HG03103 (cell line): ENCODE measurements around the gene CYP1A2.
A peak's percentile ranks its signal among the peaks of the same experiment; 100 is the strongest.
"Not testable (repeated sequence)": the region's sequence is repeated elsewhere in the genome, so short reads cannot be mapped to it uniquely, and the experiment has no call there.

Experiments used
- ATAC-seq: cut with Tn5 transposase; IDR thresholded peaks from one replicate; pipeline ENCODE4 v1.9.1; 2021; ENCODE audit warnings: low read depth; ENCODE audit not compliant: unreplicated experiment

Gene CYP1A2

GRCh38 chr15:74775894-74776293, 27.2 kb downstream of the CYP1A2 start:
- ATAC-seq, result no peak

DNA sequence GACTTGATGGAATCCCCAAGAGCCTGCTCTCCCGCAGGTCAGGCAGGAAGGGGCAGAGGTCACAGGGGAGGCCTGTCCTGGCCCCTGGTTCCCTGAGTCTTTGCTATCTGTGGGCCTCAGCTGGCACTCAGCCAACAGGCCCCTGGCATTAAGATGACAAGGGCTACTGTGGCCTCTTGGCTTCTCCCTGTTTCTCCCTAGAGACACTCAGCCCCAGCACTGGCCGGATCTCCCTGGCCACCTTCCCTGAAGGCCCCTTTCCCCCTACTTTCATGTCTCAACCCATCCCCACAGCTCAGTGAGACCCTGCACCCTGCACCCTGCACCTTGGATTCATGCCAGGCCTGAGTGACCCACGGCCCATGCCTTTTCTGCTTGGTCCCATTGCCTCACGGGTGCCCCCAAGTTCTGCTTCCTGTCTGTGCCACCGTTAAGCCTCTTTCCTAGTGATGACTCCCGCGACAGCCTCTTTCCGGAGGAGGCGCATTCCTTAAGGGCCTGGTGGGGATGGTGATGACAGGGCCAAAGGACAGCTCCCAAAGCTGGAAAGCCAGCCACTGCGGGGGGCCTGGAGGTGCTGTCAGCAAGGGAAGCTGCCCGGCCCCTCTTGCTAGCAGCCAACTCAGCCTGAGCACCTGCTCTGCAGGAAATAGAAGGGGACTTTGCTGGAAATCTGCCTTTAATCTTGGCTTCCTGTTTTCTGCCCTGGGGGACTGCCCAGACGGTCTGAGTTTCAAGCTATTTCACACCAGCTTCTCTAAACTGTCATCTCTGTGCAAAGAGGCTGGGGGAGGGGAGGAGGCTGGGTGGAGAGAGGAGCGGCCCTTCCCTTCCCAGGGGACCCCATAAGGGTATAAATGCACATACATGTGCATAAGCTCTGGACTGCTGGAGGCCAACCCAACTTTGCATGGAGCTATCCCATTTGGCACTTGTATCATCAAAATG, 28.4 kb downstream of the CYP1A2 start:
- no peak for ATAC-seq

DNA sequence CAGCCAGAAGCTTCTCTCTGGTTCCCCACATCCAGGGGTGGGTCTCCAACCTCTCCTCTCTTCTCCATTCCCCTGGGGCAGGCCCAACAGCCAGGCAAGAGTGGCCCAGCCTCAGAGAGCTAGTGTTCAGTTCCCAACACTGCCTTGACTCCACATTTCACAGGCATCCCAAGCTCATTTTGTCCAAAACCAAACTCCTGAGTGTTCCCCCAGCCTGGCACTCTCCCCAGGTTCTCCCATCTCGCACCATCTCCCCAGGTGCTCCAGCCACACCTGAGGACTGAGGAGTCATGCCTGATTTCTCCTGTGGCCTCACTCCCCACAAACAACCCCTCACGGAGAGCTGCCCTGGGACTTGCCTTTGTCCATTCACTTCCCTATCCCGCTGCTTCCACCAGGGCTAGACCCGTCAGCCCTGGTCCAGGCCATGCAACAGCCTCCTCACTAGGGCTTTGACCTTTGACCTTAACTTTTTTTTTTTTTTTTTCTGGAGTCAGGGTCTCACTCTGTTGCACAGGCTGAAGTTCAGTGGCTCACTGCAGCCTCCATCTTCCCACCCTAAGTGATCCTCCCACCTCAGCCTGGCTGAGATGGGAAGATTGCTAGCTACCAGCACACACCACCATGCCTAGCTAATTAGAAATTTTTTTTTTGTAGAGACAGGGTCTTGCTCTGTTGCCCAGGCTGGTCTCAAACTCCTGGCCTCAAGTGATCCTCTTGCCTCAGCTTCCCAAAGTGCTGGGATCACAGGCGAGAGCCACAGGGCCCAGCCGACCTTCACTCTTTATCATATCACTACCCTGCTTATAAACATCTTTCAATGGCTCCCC, 29.3 kb downstream of the CYP1A2 start:
- ATAC-seq, result no peak

DNA sequence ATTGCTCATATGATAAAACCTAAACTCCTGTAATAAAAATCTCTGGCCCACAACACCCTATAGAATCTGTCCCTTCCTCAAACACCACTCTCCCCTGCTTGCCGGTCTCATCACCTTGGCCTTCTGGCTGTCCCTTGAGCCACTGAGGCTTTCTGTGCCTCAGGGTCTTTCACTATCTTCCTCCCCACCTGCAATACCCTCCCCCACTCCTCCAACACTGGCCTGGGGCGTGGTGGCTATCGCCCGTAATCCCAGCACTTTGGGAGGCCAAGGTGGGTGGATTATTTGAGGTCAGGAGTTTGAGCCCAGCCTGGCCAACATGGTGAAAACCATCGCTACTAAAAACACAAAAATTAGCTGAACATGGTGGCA, 29.9 kb downstream of the CYP1A2 start:
- ATAC-seq, result no peak

DNA sequence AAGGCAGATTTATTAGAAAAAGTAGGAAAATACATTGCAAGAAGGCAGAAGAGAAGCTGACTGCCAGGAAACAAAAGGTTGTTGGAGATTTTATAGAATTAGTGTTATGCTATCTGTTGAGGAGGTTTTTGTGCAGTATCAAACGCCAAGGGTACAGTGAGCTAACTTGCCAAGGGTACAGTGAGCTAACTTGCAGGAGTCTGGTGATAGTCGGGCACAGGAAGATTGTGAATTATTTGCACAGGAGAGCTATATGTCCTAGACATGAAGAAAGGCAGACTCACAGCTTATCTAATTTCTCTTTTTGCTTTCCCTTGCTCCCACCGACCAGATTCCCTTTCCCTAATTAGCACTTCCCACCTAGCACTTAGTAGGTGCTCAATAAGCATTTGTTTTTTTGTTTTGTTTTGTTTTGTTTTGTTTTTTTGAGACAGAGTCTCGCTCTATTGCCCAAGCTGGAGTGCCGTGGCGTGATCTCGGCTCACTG, 30.6 kb downstream of the CYP1A2 start:
- ATAC-seq, result no peak

GRCh38 chr15:74780523-74781430, 32.1 kb downstream of the CYP1A2 start:
- ATAC-seq, result no peak

- ATAC-seq, result no peak
These were observed 33.0 kb downstream of the CYP1A2 start, which contains the start of gene CSK for GRCh38 chr15:74781431-74782258. Gene CSK, plus strand, starts transcription at chr15:74782080. Its CDS starts 16,218 bp downstream, at chr15:74798298.

DNA sequence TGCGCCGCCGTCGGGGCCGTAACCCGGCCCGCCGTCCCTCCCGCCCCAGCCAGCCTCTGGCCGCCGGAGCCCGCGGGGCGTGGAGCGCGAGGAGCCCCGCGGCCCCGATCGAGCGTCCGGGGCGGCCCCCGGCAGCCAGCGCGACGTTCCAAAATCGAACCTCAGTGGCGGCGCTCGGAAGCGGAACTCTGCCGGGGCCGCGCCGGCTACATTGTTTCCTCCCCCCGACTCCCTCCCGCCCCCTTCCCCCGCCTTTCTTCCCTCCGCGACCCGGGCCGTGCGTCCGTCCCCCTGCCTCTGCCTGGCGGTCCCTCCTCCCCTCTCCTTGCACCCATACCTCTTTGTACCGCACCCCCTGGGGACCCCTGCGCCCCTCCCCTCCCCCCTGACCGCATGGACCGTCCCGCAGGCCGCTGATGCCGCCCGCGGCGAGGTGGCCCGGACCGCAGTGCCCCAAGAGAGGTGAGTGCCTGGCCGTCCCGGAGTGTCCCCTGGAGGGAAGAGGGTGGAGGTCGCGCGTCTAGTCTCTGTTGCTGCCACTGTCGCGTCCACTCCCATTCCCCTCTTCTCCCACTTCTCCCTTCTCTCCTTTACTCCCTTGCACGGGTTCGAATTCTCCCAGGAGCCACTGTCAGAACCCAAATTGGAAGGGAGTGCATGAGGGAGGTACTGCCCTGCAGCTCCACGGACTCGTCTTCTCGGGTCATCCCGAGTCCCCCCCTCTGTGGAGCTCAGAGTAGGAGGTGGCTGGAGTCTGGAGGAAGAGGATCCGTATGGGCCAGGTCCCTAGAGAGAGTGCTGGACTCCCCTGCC, 33.8 kb downstream of the CYP1A2 start:
- no peak for ATAC-seq

DNA sequence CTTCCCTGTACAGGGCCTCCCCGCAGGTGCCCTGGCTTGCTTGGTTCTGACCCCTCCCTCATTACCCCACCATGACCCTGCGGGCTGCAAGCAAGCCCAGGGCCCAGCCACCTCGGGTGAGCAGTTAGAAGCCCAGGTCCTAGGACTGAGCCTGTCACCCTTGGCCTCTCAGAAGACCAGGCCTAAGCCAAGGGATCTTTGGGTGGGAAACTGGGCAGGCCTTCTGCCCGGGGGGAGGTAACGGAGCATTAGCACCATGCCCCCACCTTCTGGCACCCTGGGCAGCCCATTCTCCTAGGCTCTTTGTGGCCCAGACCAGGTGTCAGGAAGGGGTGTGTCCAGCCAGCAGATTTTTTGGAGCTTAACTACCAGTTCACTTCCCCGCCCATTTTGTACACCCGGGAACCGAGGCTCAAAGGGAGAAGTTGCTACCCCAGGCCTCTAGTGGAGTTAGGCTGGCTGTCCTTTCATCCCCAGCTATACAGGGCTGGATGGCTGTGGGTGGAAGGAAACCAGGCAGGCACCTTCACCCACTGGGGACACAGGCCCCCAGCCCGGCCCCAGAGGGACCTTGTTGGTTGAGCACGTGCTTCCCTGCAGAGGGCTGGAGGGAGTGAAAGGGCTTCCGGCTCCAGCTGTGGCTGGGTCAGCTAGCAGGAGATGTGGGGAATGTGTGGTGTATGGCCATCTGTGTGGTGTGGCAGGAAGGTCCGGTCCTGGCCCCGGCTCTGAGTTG, 34.6 kb downstream of the CYP1A2 start:
- ATAC-seq, result no peak

GRCh38 chr15:74783808-74784175, 35.1 kb downstream of the CYP1A2 start:
- no peak for ATAC-seq

GRCh38 chr15:74784426-74785193, 36.0 kb downstream of the CYP1A2 start:
- no peak for ATAC-seq

DNA sequence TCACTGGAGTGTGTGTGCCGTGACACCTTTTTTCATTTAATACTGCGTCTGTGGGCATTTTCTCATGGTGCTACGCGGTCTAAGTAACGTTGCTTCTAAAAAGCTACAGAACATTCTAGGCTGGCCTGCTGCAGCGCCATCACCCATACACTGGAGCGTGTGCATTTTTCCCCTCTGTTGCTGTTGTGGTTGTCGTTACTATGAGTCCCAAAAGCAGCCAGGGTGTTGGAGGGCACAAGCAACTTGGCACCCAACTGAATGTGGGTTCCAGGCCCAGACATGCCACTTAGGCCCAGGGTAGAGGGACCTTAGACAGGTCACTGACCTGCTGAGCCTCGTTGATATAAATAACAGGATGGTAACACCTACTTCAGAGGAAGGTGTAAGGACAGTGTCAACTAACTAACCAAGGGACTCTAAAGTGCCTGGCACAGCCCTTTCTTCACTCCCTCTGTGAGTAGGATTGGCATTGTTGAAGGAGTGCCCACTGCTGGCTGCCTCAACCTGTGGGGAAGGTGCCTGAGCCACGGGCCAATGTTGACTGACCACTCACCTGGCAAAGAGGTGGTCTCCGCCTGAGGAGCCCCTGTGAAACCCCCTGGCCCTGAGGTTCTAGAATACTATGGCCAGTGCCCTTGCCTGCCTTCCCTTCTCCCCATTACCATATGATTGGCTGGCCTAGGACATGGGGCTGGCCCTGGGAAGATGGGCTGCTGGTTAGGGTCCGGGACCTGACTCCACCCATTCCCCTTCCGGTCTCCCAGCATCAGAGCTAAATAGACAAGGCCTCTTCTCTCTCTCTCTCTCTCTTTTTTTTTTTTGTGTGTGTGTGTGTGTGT, 36.8 kb downstream of the CYP1A2 start:
- no peak for ATAC-seq

DNA sequence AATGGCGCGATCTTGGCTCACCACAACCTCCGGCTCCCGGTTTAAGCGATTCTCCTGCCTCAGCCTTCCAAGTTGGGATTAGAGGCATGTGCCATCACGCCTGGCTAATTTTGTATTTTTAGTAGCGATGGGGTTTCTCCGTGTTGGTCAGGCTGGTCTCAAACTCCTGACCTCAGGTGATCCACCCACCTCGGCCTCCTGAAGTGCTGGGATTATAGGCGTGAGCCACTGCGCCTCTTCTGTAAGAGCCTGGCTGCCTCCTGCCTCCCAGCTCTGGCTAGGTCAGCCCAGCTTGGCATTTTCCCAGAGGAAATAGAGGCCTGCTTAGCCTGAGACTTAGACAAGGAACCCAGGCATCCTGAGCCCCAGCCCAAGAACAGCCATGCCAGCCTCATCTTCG, 37.4 kb downstream of the CYP1A2 start:
- ATAC-seq, result not testable (repeated sequence)

DNA sequence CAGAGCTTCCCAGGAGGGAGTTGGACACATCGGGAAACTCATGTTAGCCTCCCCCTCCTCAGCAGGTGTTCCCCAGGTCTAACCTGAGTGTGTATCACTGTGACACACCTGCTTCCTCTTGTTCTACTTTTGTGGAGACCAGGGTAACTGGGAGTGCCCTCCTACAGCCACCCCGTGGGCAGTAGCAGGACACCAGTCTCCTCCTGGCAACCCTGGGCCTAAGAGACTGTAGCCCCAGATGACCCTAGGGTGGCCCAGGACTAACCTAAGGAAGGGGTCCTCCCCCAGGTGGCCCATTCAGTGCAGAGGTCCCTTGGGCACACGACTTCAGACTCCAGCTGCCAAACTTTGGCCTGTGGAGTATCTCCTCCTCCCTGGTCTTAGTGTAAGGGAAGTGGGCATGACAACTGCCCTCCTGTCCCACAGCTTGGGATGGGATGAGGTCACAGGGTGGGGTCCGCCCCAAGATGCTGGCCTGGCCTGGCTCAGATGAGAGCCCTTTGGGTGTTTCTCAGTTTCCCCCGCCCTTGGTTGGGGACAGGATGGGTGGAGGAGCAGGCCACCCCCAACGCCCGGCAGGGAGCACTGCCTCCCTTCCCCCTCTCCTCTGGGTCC, 38.0 kb downstream of the CYP1A2 start:
- no peak for ATAC-seq

DNA sequence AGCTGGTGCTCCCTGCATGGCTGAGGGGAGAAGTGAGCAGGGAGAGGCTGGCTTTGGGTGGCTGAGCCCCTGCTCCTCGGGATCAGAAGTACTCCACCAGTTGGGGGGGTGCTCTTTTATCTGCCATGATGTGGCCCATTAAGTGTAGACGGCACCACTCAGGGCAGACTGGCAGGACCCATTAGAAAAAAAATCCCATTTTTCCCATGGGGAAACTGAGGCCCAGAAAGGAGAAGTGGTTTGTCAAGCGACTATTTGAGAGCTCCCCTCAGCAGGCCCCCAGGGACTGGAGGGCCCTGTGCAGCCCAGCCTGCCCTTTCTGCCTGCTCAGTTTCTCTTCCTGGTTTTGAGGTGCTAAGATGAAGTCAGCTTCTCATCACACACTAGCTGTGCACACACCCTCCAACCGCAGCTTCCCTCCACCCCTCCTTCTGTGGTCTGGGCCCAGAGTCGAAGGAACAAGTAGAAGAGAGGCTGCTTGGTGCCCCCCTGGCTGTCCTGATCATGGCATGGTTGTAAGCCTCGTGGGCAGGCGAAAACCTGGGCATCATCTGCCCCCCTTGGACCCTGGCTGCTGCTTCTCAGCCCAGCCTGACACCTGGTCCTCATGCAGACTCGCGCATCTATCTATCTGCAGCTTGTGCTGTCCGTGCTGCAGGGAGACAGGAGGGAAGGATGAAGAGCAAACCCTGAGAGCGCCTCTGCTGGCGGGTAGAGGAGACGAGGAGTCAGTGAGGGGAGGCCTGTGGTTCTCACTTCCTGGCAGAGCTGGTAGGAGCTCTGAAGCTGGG, 38.8 kb downstream of the CYP1A2 start:
- peak; percentile 34 for ATAC-seq
